MCF 10A (cell line): ENCODE results near the gene ATP5F1E. TPM values are rescaled to one million over a fixed set of nuclear protein-coding genes. Genes with fewer than 3 reads are reported as not detected.
"Not testable (repeated sequence)": the region's sequence is repeated elsewhere in the genome, so short reads cannot be mapped to it uniquely, and the experiment has no call there.

Source experiments
- BruUV-seq: library from RNA; stranded (reverse); fragments of 400-500 nt; replicated peaks from 2 replicates; lab custom pipeline; 2021; lab: Mats Ljungman, UMichigan
- CTCF ChIA-PET: fragments of 300-600 bp; sonication (Branson Sonifier 250); formaldehyde crosslinking; extraction: SDS; loops from one replicate; lab custom pipeline; 2021; ENCODE audit warnings: antibody characterized with exemption, inconsistent platforms; lab: Yijun Ruan, JAX
- POLR2A ChIA-PET: fragments of 300-600, 350-650 bp; sonication (Branson Sonifier 250); formaldehyde crosslinking; extraction: SDS; loops from one replicate; lab custom pipeline; 2020; ENCODE audit warnings: antibody characterized with exemption, inconsistent platforms; lab: Yijun Ruan, JAX
- DNase-seq: peaks from one replicate; pipeline ENCODE4 v3.0.0-alpha.2; 2018; ENCODE audit not compliant: unreplicated experiment
- H3K27ac Mint-ChIP-seq: one replicate; pipeline ENCODE4 v1.8.0; 2022; ENCODE audit warnings: mild to moderate bottlenecking, low read depth, mixed read lengths; ENCODE audit not compliant: unreplicated experiment
- H3K27me3 Mint-ChIP-seq: one replicate; pipeline ENCODE4 v1.8.0; 2022; ENCODE audit warnings: mixed read lengths; ENCODE audit not compliant: insufficient read depth, unreplicated experiment
- H3K36me3 Mint-ChIP-seq: one replicate; pipeline ENCODE4 v1.8.0; 2022; ENCODE audit warnings: mild to moderate bottlenecking, moderate library complexity, mixed read lengths; ENCODE audit not compliant: insufficient read depth, unreplicated experiment
- H3K4me1 Mint-ChIP-seq: one replicate; pipeline ENCODE4 v1.8.0; 2022; ENCODE audit warnings: mixed read lengths; ENCODE audit not compliant: insufficient read depth, unreplicated experiment
- H3K4me3 Mint-ChIP-seq: one replicate; pipeline ENCODE4 v1.8.0; 2022; ENCODE audit warnings: mild to moderate bottlenecking, moderate library complexity, mixed read lengths; ENCODE audit not compliant: unreplicated experiment
- H3K9me3 Mint-ChIP-seq: one replicate; pipeline ENCODE4 v1.8.0; 2022; ENCODE audit warnings: mixed read lengths; ENCODE audit not compliant: unreplicated experiment
- intact Hi-C: fragments of 100-400 bp; cut with micrococcal nuclease; formaldehyde crosslinking; loops from 2 replicates; pipeline ENCODE4 v1.14.1; 2022
- total RNA-seq: library from RNA; stranded (reverse); gene quantifications from 2 replicates; pipeline ENCODE4 v1.2.3, GENCODE V29; 2022
- TF ChIP-seq, protein P1 (sequence below): fragments of 200-600 bp; IDR thresholded peaks from one replicate; pipeline ENCODE4 v1.8.0; 2022; ENCODE audit warnings: antibody characterized with exemption, mild to moderate bottlenecking; ENCODE audit not compliant: unreplicated experiment

ATP5F1E gene
- total RNA-seq, 1 experiment from 2014 or later: 69.7 TPM

DNA sequence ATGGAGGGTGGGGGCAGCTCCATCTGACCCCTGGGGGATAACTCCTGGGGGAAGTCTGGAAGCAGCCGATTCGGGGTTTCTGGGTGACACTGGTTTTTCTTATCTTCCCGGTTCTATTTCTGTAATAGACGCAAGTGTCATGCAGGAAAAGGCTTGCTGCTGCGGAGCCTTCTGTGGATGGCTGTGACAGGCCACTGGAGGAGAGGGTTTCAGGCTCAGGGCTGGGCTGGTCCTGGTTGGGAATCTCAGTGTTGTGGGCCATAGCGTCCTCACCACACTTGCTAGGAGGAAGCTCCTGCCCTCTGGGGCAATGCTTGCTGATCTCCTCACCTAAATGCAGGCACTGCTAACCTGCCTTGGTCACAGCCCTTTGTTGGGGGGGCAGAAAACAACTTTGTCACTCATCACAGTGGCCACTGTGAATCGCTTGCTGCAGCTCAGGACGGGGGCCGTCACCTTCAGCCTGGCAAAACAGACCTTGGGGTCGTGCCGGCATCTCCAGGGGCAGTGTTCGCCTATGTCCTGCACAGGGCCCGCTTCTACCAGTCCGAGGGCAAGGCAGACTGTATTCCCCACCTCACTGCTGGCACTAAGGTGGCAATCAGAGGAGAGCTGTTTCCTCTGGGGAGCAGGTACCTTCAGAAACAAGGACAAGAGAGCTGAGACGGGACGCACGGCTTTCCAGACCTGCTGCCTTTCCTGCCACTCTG lies 17.3 kb downstream of the ATP5F1E start:
- no peak for DNase-seq
- Mint-ChIP-seq H3K4me1 (peaks cover 34% of the 10 kb centered on the region), H3K27ac (no peak overlapping the region), H3K36me3 (no peaks in the 10 kb centered on the region), H3K9me3 (no peaks in the 10 kb centered on the region), H3K4me3 (no peak overlapping the region), H3K27me3 (no peaks in the 10 kb centered on the region)
- no TSS peak for BruUV-seq
- CTCF ChIA-PET: interaction anchor here (0.7 kb wide), 1 partner anchor 8 kb away, joined by 4 read pairs; no protein-coding TSS in a partner anchor
- intact Hi-C loops: no loop called here
- TF ChIP-seq, protein P1, sequence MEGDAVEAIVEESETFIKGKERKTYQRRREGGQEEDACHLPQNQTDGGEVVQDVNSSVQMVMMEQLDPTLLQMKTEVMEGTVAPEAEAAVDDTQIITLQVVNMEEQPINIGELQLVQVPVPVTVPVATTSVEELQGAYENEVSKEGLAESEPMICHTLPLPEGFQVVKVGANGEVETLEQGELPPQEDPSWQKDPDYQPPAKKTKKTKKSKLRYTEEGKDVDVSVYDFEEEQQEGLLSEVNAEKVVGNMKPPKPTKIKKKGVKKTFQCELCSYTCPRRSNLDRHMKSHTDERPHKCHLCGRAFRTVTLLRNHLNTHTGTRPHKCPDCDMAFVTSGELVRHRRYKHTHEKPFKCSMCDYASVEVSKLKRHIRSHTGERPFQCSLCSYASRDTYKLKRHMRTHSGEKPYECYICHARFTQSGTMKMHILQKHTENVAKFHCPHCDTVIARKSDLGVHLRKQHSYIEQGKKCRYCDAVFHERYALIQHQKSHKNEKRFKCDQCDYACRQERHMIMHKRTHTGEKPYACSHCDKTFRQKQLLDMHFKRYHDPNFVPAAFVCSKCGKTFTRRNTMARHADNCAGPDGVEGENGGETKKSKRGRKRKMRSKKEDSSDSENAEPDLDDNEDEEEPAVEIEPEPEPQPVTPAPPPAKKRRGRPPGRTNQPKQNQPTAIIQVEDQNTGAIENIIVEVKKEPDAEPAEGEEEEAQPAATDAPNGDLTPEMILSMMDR: no peak
- POLR2A ChIA-PET: interaction anchor here (0.7 to 1.0 kb wide), 3 partner anchors 18 to 33 kb away, joined by 3 read pairs; partner anchors contain the start of gene NELFCD

DNA sequence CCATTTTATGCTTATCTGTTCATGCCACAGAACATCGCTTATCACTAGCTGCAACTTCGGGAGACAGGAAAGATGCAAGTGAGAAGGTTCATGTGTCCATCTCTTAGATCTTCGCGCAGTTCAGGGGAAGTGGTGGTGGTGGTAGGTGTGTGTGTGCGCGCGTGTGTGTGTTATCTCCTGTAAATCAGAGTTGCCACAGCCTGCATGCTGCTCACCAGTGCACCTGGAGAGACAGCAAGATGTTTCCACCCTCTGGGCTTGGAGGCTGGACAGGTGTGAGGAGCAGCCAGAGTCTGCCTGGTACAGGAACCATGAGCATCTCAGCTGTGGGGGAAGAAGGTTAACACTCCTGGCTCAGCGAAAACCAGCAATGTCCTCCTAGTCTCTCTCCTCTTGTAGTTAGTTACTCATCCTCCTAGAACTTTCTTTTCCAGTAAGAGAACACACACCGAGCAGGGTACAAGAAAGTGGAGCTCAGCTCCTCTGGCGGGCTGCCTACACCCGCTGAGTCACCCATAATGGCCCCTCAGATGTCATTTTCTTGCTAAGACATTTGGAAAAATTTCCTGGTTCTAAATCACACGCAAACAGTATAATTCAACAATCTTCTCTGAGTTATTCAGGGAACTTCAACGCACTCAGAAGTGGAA lies 18.1 kb downstream of the ATP5F1E start:
- H3K27ac Mint-ChIP-seq: peak overlapping the region; percentile 12
- H3K4me1 Mint-ChIP-seq: peaks cover 34% of the 10 kb centered on the region
- CTCF ChIA-PET: interaction anchor here (0.7 kb wide), 1 partner anchor 9 kb away, joined by 4 read pairs; no protein-coding TSS in a partner anchor
- H3K9me3 Mint-ChIP-seq: no peaks in the 10 kb centered on the region
- intact Hi-C loops: no loop called here
- no peak overlapping the region for H3K4me3 Mint-ChIP-seq
- no peaks in the 10 kb centered on the region for H3K36me3 Mint-ChIP-seq
- H3K27me3 Mint-ChIP-seq: no peaks in the 10 kb centered on the region
- BruUV-seq: no TSS peak
- TF ChIP-seq, protein P1: no peak
- DNase-seq: peak; percentile 38
- POLR2A ChIA-PET: interaction anchor here (1.0 kb wide), 1 partner anchor 19 kb away, joined by 3 read pairs; no protein-coding TSS in a partner anchor

DNA sequence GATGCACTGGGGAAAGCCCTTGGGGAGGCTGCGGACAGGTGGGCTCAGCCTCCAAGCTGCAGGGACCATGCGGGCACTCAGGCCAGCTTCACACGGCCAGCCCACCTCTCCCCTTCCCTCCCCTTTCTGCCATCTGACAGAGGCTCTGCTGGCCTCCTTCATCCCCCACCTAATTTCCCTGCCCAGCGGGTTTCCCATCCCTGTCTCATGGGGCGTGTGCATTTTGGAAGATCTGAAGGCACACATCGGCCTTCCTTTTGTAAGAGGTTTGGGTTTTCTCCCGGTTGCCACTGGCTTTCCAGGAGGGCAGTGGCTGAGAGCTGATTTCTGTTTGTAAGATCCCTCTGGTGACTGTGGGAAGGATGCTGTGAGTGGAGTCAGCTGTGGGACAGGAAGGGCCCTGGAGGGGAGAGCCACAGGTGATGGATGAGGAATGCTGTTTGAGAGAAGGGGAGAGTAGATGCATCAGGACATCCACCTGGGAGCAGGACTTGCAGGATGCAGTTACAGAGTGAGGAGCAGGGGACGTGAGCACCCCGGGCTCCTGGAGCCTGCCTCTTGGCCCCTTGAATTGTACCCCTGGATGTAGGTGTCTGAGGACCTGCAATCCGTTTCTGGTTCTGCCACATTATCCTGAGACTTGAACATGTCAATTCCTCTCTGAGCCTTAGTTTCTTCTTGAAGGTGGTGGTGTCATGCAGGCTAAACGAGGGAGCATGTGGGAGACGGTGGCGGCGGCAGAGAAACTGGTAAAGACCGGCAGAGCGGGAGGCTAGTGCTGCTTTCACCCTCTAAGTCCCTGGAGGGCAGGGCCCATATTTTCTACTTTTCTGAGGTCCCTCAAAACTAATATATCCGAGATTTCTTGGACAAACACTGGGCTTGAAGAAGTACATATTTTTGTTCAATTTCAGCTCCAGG lies 18.8 kb downstream of the ATP5F1E start:
- DNase-seq: no peak
- no peak overlapping the region for H3K27ac Mint-ChIP-seq
- POLR2A ChIA-PET: interaction anchor here (1.0 kb wide), 1 partner anchor 20 kb away, joined by 3 read pairs; no protein-coding TSS in a partner anchor
- no peak overlapping the region for H3K4me3 Mint-ChIP-seq
- intact Hi-C loops: no loop called here
- no TSS peak for BruUV-seq
- H3K36me3 Mint-ChIP-seq: no peaks in the 10 kb centered on the region
- CTCF ChIA-PET: interaction anchor here (0.5 kb wide), 1 partner anchor 410 kb away, joined by 3 read pairs; no protein-coding TSS in a partner anchor
- TF ChIP-seq, protein P1: no peak
- no peaks in the 10 kb centered on the region for H3K9me3 Mint-ChIP-seq
- H3K27me3 Mint-ChIP-seq: no peaks in the 10 kb centered on the region
- peaks cover 34% of the 10 kb centered on the region for H3K4me1 Mint-ChIP-seq

DNA sequence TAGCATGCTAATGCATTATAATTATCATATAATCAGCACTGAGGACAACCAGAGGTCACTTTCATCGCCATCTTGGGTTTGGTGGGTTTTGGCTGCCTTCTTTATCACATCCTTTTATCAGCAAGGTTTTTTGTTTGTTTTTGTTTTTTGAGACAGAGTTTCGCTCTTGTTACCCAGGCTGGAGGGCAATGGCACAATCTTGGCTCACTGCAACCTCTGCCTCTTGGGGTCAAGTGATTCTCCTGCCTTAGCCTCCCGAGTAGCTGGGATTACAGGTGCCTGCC lies 20.3 kb downstream of the ATP5F1E start:
- BruUV-seq, H3K27me3 Mint-ChIP-seq, H3K27ac Mint-ChIP-seq, DNase-seq, H3K9me3 Mint-ChIP-seq, H3K4me3 Mint-ChIP-seq, CTCF ChIA-PET, intact Hi-C loops, H3K36me3 Mint-ChIP-seq: not testable (repeated sequence)
- POLR2A ChIA-PET: interaction anchor here (0.9 to 3.0 kb wide), 4 partner anchors 9 to 30 kb away, joined by 3 to 23 read pairs (median 14); partner anchors contain the start of genes ATP5F1E and TUBB1
- peaks cover 30% of the 10 kb centered on the region for H3K4me1 Mint-ChIP-seq
